ENCODE data around the gene KLHL7. TPM values are rescaled to one million over a fixed set of nuclear protein-coding genes. Genes with fewer than 3 reads are reported as not detected.
"Not testable (repeated sequence)": the region's sequence is repeated elsewhere in the genome, so short reads cannot be mapped to it uniquely, and the experiment has no call there.

Gene KLHL7
- total RNA-seq, 1 donor from 2014 or later = 20.0 TPM

GRCh38 chr7:23220690-23221305 is 115.2 kb downstream of the KLHL7 start:
- no peak overlapping the region for H3K27ac Mint-ChIP-seq
- DNase-seq = no peak
- no peaks in the 10 kb centered on the region for H3K36me3 Mint-ChIP-seq (ENCODE audit: low read depth)
- intact Hi-C loops (cut with micrococcal nuclease) = no loop called here
- H3K4me1 Mint-ChIP-seq = no peaks in the 10 kb centered on the region
- no peaks in the 10 kb centered on the region for H3K9me3 Mint-ChIP-seq
- peaks cover 19% of the 10 kb centered on the region for H3K27me3 Mint-ChIP-seq
- H3K4me3 Mint-ChIP-seq = no peak overlapping the region

- no peaks in the 10 kb centered on the region for H3K4me1 Mint-ChIP-seq
- no peaks in the 10 kb centered on the region for H3K36me3 Mint-ChIP-seq (ENCODE audit: low read depth)
- intact Hi-C loops (cut with micrococcal nuclease) = no loop called here
- H3K4me3 Mint-ChIP-seq = no peak overlapping the region
- no peak overlapping the region for H3K27ac Mint-ChIP-seq
- H3K9me3 Mint-ChIP-seq = no peaks in the 10 kb centered on the region
- peaks cover 19% of the 10 kb centered on the region for H3K27me3 Mint-ChIP-seq
- no peak for DNase-seq
Measured at GRCh38 chr7:23222439-23223030, 117.0 kb downstream of the KLHL7 start.

- H3K36me3 Mint-ChIP-seq (ENCODE audit: low read depth); H3K4me1 Mint-ChIP-seq; intact Hi-C loops (cut with micrococcal nuclease); DNase-seq; H3K9me3 Mint-ChIP-seq; H3K27ac Mint-ChIP-seq; H3K4me3 Mint-ChIP-seq: not testable (repeated sequence)
- peaks cover 15% of the 10 kb centered on the region for H3K27me3 Mint-ChIP-seq
Measured at GRCh38 chr7:23224364-23224763, 118.8 kb downstream of the KLHL7 start.

- Mint-ChIP-seq H3K27me3 (peaks cover 12% of the 10 kb centered on the region), H3K9me3 (no peaks in the 10 kb centered on the region), H3K4me3 (no peak overlapping the region), H3K36me3 (ENCODE audit: low read depth) (no peaks in the 10 kb centered on the region), H3K27ac (no peak overlapping the region), H3K4me1 (no peaks in the 10 kb centered on the region)
- DNase-seq = no peak
- intact Hi-C loops (cut with micrococcal nuclease) = no loop called here
Measured at GRCh38 chr7:23226844-23227450, 121.4 kb downstream of the KLHL7 start.

Other genes with a start within 250 kb of the KLHL7 start
- gene HYCC1, start 91.7 kb upstream of the KLHL7 start, total RNA-seq = 33.7 and 41.5 TPM in 2 replicates
- 51.9 and 60.9 TPM in 2 replicates for gene NUP42, start 76.3 kb downstream of the KLHL7 start, total RNA-seq
- 0.95 and 1.3 TPM in 2 replicates for gene GPNMB, start 141.0 kb downstream of the KLHL7 start, total RNA-seq
- 92.8 and 98.8 TPM in 2 replicates for gene MALSU1, start 193.6 kb downstream of the KLHL7 start, total RNA-seq